Stomach (tissue), 9 donors: ENCODE measurements around the gene MRFAP1L1. TPM values are rescaled to one million over a fixed set of nuclear protein-coding genes. Genes with fewer than 3 reads are reported as not detected.

ENCODE experiments used
- DNase-seq, 2 donors: peaks; one replicate each; pipeline versions ENCODE4 v3.0.0 to v3.0.0-alpha.2; 2013 to 2019
- H3K27ac ChIP-seq, 5 donors: fragments of 200-600 bp in 4 of 5; sonication (generic) in 4 of 5; one replicate each; pipeline ENCODE4 v1.5.1; 2013 to 2019; ENCODE audit warnings: mild to moderate bottlenecking in 1 of 5, moderate library complexity in 1 of 5
- H3K27me3 ChIP-seq, 3 donors: fragments of 200-600 bp; sonication (generic); one replicate each; pipeline ENCODE4 v1.5.1; 2017 to 2019; ENCODE audit warnings: mixed run types in 1 of 3
- H3K36me3 ChIP-seq, 4 donors: fragments of 200-600 bp; sonication (generic); 1 replicate in 3 of 4; 2 replicates in 1 of 4; pipeline ENCODE4 v1.5.1; 2016 to 2019
- H3K4me1 ChIP-seq, 4 donors: fragments of 200-600 bp; sonication (generic); one replicate each; pipeline ENCODE4 v1.5.1; 2016 to 2019
- H3K4me3 ChIP-seq, 4 donors: fragments of 200-600 bp; sonication (generic) in 3 of 4; one replicate each; pipeline ENCODE4 v1.5.1; 2016 to 2019; ENCODE audit warnings: mild to moderate bottlenecking in 1 of 4
- H3K9me3 ChIP-seq, 4 donors: fragments of 200-600 bp; sonication (generic); one replicate each; pipeline ENCODE4 v1.5.1; 2016 to 2019
- EP300 ChIP-seq: sonication (generic); formaldehyde crosslinking; IDR thresholded peaks from one replicate; pipeline ENCODE4 v1.6.1; 2017; ENCODE audit warnings: antibody characterized with exemption
- POLR2A ChIP-seq, 4 donors: fragments of 450-650 bp; IDR thresholded peaks; one replicate each; pipeline ENCODE4 v1.6.1; 2016; ENCODE audit warnings: antibody characterized with exemption in 4 of 4, control low read depth in 2 of 4, mild to moderate bottlenecking in 1 of 4, moderate library complexity in 1 of 4
- POLR2AphosphoS5 ChIP-seq, 3 donors: sonication (generic); formaldehyde crosslinking; IDR thresholded peaks; one replicate each; pipeline ENCODE4 v1.6.1; 2016; ENCODE audit warnings: antibody characterized with exemption in 3 of 3
- WGBS, 5 donors: extraction: QIAGEN DNeasy Blood & Tissue Kit in 3 of 5; methylation state at CpG; one replicate each; pipeline versions ENCODE4 v1.1.5 to v1.1.7; 2013 to 2018; 5-methylcytosine and 5-hydroxymethylcytosine counted together
- intact Hi-C: fragments of 100-400 bp; cut with DNase I; formaldehyde crosslinking; loops from one replicate; pipeline ENCODE4 v1.15.1; 2023; ENCODE audit warnings: low total_unique reads
- polyA plus RNA-seq, 3 donors: library from polyadenylated mRNA; stranded (reverse); fragments of 200-250 nt; gene quantifications; one replicate each; pipeline ENCODE4 v1.2.3, GENCODE V29; 2013
- total RNA-seq, 5 donors: library from RNA; depleted of rRNA; stranded (reverse); fragments of >200 nt; gene quantifications; one replicate each; pipeline versions ENCODE4 v1.1.0 to v1.2.3, GENCODE V29; 2014 to 2016
- TF ChIP-seq, protein P1 (sequence below), 7 experiments: fragments of 450-650 bp in 4 of 7; fragments of 200-600 bp in 3 of 7; sonication (generic) in 3 of 7; IDR thresholded peaks; one replicate each; pipeline ENCODE4 v1.5.1; 2016 to 2019; ENCODE audit warnings: antibody characterized with exemption in 7 of 7, control low read depth in 2 of 7, mild to moderate bottlenecking in 1 of 7
- donor health status: healthy with polysubstance abuse.
- donor health status: Bipolar disorder and iron deficiency.
- donor health status: healthy.

The MRFAP1L1 gene
- total and polyA plus RNA-seq, 8 donors = 2.3 to 61.9 (median 55.9) TPM

- Histone ChIP-seq H3K4me3 (no peak overlapping the region), H3K4me1 (peaks cover 22 to 48% (median 38%) of the 10 kb centered on the region in 4 donors), H3K27ac (no peak overlapping the region), H3K36me3 (peaks cover 0 to 43% (median 35%) of the 10 kb centered on the region in 4 donors), H3K9me3 (no peaks in the 10 kb centered on the region), H3K27me3 (no peaks in the 10 kb centered on the region)
- no peak for DNase-seq
- WGBS, 5 donors = 0 to 6% (median 0%) methylated on average over 1 of the region's 1 CpG
- intact Hi-C loops = no loop called here
- TF ChIP-seq POLR2AphosphoS5 (IDR thresholded peaks at IDR 0.05) = no peak
- TF ChIP-seq EP300 = no peak
- no peak for TF ChIP-seq POLR2A (IDR thresholded peaks at IDR 0.05)
- TF ChIP-seq, protein P1, sequence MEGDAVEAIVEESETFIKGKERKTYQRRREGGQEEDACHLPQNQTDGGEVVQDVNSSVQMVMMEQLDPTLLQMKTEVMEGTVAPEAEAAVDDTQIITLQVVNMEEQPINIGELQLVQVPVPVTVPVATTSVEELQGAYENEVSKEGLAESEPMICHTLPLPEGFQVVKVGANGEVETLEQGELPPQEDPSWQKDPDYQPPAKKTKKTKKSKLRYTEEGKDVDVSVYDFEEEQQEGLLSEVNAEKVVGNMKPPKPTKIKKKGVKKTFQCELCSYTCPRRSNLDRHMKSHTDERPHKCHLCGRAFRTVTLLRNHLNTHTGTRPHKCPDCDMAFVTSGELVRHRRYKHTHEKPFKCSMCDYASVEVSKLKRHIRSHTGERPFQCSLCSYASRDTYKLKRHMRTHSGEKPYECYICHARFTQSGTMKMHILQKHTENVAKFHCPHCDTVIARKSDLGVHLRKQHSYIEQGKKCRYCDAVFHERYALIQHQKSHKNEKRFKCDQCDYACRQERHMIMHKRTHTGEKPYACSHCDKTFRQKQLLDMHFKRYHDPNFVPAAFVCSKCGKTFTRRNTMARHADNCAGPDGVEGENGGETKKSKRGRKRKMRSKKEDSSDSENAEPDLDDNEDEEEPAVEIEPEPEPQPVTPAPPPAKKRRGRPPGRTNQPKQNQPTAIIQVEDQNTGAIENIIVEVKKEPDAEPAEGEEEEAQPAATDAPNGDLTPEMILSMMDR (IDR thresholded peaks at IDR 0.05) = no peak
Measured at GRCh38 chr4:6702761-6703160, 6.9 kb downstream of the MRFAP1L1 start.

GRCh38 chr4:6701371-6701770, 8.3 kb downstream of the MRFAP1L1 start:
- intact Hi-C loops = no loop called here
- peak in 1 of 2 donors; percentile 28 for DNase-seq
- 81 to 88% (median 85%) methylated on average over 13 of the region's 13 CpGs for WGBS, 5 donors

GRCh38 chr4:6699903-6700302, 9.8 kb downstream of the MRFAP1L1 start:
- H3K4me3 ChIP-seq = no peak overlapping the region
- peaks cover 21 to 40% (median 34%) of the 10 kb centered on the region in 4 donors for H3K4me1 ChIP-seq
- H3K36me3 ChIP-seq = peaks cover 0 to 33% (median 27%) of the 10 kb centered on the region in 4 donors
- H3K9me3 ChIP-seq = no peaks in the 10 kb centered on the region
- WGBS, 5 donors = 94 to 100% (median 95%) methylated on average over 1 of the region's 1 CpG
- TF ChIP-seq, protein P1 (IDR thresholded peaks at IDR 0.05) = no peak
- TF ChIP-seq POLR2AphosphoS5 (IDR thresholded peaks at IDR 0.05) = no peak
- no peak for TF ChIP-seq EP300
- TF ChIP-seq POLR2A (IDR thresholded peaks at IDR 0.05) = no peak
- no peaks in the 10 kb centered on the region for H3K27me3 ChIP-seq
- H3K27ac ChIP-seq = no peak overlapping the region
- intact Hi-C loops = no loop called here
- no peak for DNase-seq

More at GRCh38 chr4:6701371-6701770, 8.3 kb downstream of the MRFAP1L1 start:
- H3K4me1 ChIP-seq = peaks cover 14 to 43% (median 32%) of the 10 kb centered on the region in 4 donors
- H3K27me3 ChIP-seq = no peaks in the 10 kb centered on the region
- H3K27ac ChIP-seq = no peak overlapping the region
- H3K36me3 ChIP-seq = peaks cover 0 to 38% (median 29%) of the 10 kb centered on the region in 4 donors
- no peak overlapping the region for H3K4me3 ChIP-seq
- TF ChIP-seq, protein P1 (IDR thresholded peaks at IDR 0.05) = peak in 1 of 7 experiments; percentile 17
- TF ChIP-seq EP300 = no peak
- no peaks in the 10 kb centered on the region for H3K9me3 ChIP-seq

GRCh38 chr4:6699388-6699787, 10.3 kb downstream of the MRFAP1L1 start:
- intact Hi-C loops = no loop called here
- TF ChIP-seq EP300 (no peak), POLR2A (IDR thresholded peaks at IDR 0.05) (no peak), POLR2AphosphoS5 (IDR thresholded peaks at IDR 0.05) (no peak)
- TF ChIP-seq, protein P1 (IDR thresholded peaks at IDR 0.05) = no peak
- Histone ChIP-seq H3K36me3 (peaks cover 0 to 33% (median 27%) of the 10 kb centered on the region in 4 donors), H3K4me3 (no peak overlapping the region), H3K4me1 (peaks cover 21 to 38% (median 32%) of the 10 kb centered on the region in 4 donors), H3K27me3 (no peaks in the 10 kb centered on the region), H3K9me3 (no peaks in the 10 kb centered on the region), H3K27ac (no peak overlapping the region)
- DNase-seq = no peak
- 62 to 90% (median 68%) methylated on average over 5 of the region's 5 CpGs for WGBS, 5 donors
